Measurements from ENCODE around the gene UTP11.

Gene UTP11

DNA sequence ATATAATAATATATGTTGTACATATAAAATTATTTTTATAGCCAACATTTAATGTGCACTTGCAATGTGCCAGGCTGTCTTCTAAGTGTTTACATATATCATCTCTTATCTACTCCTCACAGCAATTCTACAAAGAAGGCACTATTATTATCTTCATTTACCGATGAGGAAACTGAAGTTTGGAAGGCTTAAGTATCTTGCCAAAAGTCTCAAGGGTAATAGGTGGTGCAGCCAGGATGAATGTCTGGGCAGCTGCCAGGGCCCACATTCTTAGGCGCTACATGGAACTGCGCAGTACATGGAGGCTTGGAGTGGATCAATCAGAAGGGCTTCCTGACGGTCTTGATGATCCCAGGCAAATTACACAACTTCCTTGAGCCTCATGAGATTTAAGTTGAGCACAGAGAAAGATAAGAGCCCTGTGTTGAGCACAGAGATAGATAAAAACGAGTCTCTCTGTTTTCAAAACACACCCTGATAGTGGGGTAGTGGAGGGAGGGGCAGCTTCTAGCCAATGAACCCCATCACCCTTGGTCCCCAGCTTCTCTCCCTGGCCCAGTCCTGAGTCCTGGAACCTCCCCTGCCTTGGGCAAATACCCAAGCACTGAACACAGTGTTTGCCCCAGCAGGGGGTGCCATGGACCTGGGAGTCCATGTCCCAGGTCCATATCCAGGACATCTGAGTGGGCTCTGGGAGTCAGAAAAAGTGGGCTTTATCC lies 24.8 kb downstream of the UTP11 start:
- no peak overlapping the region for H4K91ac ChIP-seq (ENCODE audit: low read depth, low read length, poor library complexity)
- no CpG with 5 or more reads among the region's 5 CpGs for WGBS, 2 donors (ENCODE audit: extremely low coverage in 2 of 2, insufficient read length in 2 of 2, insufficient replicate concordance in 1 of 2)
- DNase-seq (ENCODE audit: low spot score), result no peak

DNA sequence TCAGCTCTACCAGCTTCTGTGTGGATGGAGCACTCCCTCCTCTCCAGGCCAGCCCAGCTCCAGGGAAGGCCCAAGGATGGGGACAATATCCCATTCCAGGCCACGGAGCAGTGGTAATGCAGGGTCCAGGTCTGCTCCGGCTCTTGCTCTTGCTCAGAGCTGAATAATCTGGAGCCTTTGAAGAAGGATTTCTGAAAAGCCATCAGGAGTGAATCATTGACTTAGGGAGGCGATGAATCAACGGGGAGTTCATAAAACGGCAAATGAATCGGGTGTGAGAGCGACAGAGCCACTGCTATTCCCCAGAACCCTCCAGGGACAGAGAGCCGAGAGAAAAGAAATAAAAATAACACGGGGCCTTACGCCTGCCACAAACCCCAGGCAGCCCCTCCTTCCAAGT lies 26.3 kb downstream of the UTP11 start:
- H4K91ac ChIP-seq (ENCODE audit: low read depth, low read length, poor library complexity), result no peak overlapping the region
- H3K79me1 ChIP-seq (ENCODE audit: low read depth, low read length), result peaks cover 4% of the 10 kb centered on the region
- peaks cover 19 to 68% of the 10 kb centered on the region in 2 donors for H3K36me3 ChIP-seq (replicated peaks in 1 of 2; ENCODE audit: control insufficient read depth in 2 of 2, insufficient read depth in 2 of 2, low read length in 2 of 2)
- H3K18ac ChIP-seq (ENCODE audit: low read length), result peak overlapping the region; percentile 12
- H2AK5ac ChIP-seq (ENCODE audit: low read depth, low read length), result no peak overlapping the region
- H3K4me2 ChIP-seq (ENCODE audit: insufficient read depth, low read length, poor library complexity, severe bottlenecking), result no peak overlapping the region
- no peak overlapping the region for H2BK12ac ChIP-seq (ENCODE audit: low read length)
- H3K4me1 ChIP-seq (ENCODE audit: control insufficient read depth in 2 of 2, insufficient read depth in 1 of 2, low read depth in 1 of 2, low read length in 2 of 2), result peaks cover 24 to 30% of the 10 kb centered on the region in 2 donors
- peak overlapping the region in 1 of 2 donors; percentile 5 for H3K4me3 ChIP-seq (ENCODE audit: low read length in 2 of 2)
- H3K9me3 ChIP-seq (replicated peaks in 1 of 2; ENCODE audit: control insufficient read depth in 2 of 2, insufficient read depth in 1 of 2, low read depth in 1 of 2, low read length in 2 of 2), result peaks cover 7 to 10% of the 10 kb centered on the region in 2 donors
- no peaks in the 10 kb centered on the region for H3K27me3 ChIP-seq (ENCODE audit: control insufficient read depth in 3 of 3, insufficient read depth in 3 of 3, low read depth in 1 of 3, low read length in 3 of 3)
- no CpG with 5 or more reads among the region's 10 CpGs for WGBS, 2 donors (ENCODE audit: extremely low coverage in 2 of 2, insufficient read length in 2 of 2, insufficient replicate concordance in 1 of 2)
- no peak overlapping the region for H3K23ac ChIP-seq (ENCODE audit: low read depth, low read length, poor library complexity)
- H3K14ac ChIP-seq (ENCODE audit: low read length), result no peak overlapping the region
- H3K9ac ChIP-seq (ENCODE audit: low read depth, low read length, poor library complexity), result no peak overlapping the region
- no peak overlapping the region for H2AFZ ChIP-seq (ENCODE audit: low read length)
- H3K27ac ChIP-seq (replicated peaks; ENCODE audit: low read length), result no peak overlapping the region
- H2BK120ac ChIP-seq (ENCODE audit: low read depth, low read length), result no peak overlapping the region
- H2BK15ac ChIP-seq (ENCODE audit: low read length), result no peak overlapping the region
- H4K8ac ChIP-seq (ENCODE audit: low read depth, low read length), result no peak overlapping the region
- no peak overlapping the region for H2BK5ac ChIP-seq (ENCODE audit: low read length)
- no peak overlapping the region for H3K4ac ChIP-seq (ENCODE audit: low read length)
- DNase-seq (ENCODE audit: low spot score), result no peak

More for the DNA sequence above, 24.8 kb downstream of the UTP11 start:
- no peak overlapping the region for H2AFZ ChIP-seq (ENCODE audit: low read length)
- no peak overlapping the region for H2AK5ac ChIP-seq (ENCODE audit: low read depth, low read length)
- H4K8ac ChIP-seq (ENCODE audit: low read depth, low read length), result no peak overlapping the region
- H2BK120ac ChIP-seq (ENCODE audit: low read depth, low read length), result no peak overlapping the region
- peaks cover 7 to 10% of the 10 kb centered on the region in 2 donors for H3K9me3 ChIP-seq (replicated peaks in 1 of 2; ENCODE audit: control insufficient read depth in 2 of 2, insufficient read depth in 1 of 2, low read depth in 1 of 2, low read length in 2 of 2)
- H2BK12ac ChIP-seq (ENCODE audit: low read length), result no peak overlapping the region
- no peak overlapping the region for H3K18ac ChIP-seq (ENCODE audit: low read length)
- no peak overlapping the region for H2BK5ac ChIP-seq (ENCODE audit: low read length)
- no peak overlapping the region for H3K4ac ChIP-seq (ENCODE audit: low read length)
- no peak overlapping the region for H2BK15ac ChIP-seq (ENCODE audit: low read length)
- peaks cover 11 to 18% of the 10 kb centered on the region in 2 donors for H3K4me1 ChIP-seq (ENCODE audit: control insufficient read depth in 2 of 2, insufficient read depth in 1 of 2, low read depth in 1 of 2, low read length in 2 of 2)
- H3K79me1 ChIP-seq (ENCODE audit: low read depth, low read length), result peaks cover 4% of the 10 kb centered on the region
- H3K27me3 ChIP-seq (ENCODE audit: control insufficient read depth in 3 of 3, insufficient read depth in 3 of 3, low read depth in 1 of 3, low read length in 3 of 3), result no peaks in the 10 kb centered on the region
- no peak overlapping the region for H3K9ac ChIP-seq (ENCODE audit: low read depth, low read length, poor library complexity)
- H3K27ac ChIP-seq (replicated peaks; ENCODE audit: low read length), result no peak overlapping the region
- peaks cover 11 to 53% of the 10 kb centered on the region in 2 donors for H3K36me3 ChIP-seq (replicated peaks in 1 of 2; ENCODE audit: control insufficient read depth in 2 of 2, insufficient read depth in 2 of 2, low read length in 2 of 2)
- H3K23ac ChIP-seq (ENCODE audit: low read depth, low read length, poor library complexity), result no peak overlapping the region
- no peak overlapping the region for H3K4me3 ChIP-seq (ENCODE audit: low read length in 2 of 2)
- H3K4me2 ChIP-seq (ENCODE audit: insufficient read depth, low read length, poor library complexity, severe bottlenecking), result no peak overlapping the region
- H3K14ac ChIP-seq (ENCODE audit: low read length), result no peak overlapping the region

DNA sequence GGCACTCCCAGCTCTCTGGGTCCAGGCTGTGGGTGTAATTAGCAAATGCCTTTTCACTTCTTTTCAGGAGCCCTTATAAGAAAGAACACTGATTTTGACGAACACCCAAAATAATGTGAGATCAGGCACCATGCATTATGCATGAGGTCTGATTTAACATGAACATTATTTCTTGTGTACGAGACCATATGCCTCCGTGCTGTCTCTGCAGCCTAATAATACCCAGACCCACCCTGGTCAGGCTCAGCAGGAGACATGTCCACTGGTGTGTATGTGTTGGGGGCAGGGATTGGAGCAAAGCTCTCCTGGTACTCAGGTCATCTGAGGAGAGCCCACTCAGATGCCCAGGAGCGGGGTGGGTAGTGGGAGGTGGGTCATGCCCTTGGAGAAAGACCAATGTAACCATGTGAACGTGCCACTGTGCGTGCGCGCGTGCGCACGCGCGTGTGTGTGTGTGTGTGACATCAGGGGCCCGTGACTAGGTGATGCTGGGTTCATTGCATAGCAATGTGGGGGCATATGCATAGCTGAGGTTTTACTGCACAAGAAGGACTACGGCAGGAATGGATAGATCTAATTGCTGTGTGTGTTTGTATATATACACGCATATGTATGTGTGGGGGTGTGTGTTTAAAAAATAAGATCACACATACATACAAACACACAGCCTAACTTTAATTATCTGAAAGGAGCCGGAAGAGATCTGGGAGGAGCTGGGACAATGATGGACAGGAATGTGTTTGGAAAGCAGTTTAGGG lies 27.0 kb downstream of the UTP11 start:
- Histone ChIP-seq H3K27ac (replicated peaks; ENCODE audit: low read length) (no peak overlapping the region), H4K91ac (ENCODE audit: low read depth, low read length, poor library complexity) (no peak overlapping the region), H2BK120ac (ENCODE audit: low read depth, low read length) (no peak overlapping the region), H3K23ac (ENCODE audit: low read depth, low read length, poor library complexity) (no peak overlapping the region), H4K8ac (ENCODE audit: low read depth, low read length) (no peak overlapping the region), H3K27me3 (ENCODE audit: control insufficient read depth in 3 of 3, insufficient read depth in 3 of 3, low read depth in 1 of 3, low read length in 3 of 3) (no peaks in the 10 kb centered on the region), H3K36me3 (replicated peaks in 1 of 2; ENCODE audit: control insufficient read depth in 2 of 2, insufficient read depth in 2 of 2, low read length in 2 of 2) (peaks cover 19 to 73% of the 10 kb centered on the region in 2 donors), H2BK15ac (ENCODE audit: low read length) (no peak overlapping the region), H3K4me3 (ENCODE audit: low read length in 2 of 2) (no peak overlapping the region), H3K4ac (ENCODE audit: low read length) (no peak overlapping the region), H2AK5ac (ENCODE audit: low read depth, low read length) (no peak overlapping the region), H3K4me1 (ENCODE audit: control insufficient read depth in 2 of 2, insufficient read depth in 1 of 2, low read depth in 1 of 2, low read length in 2 of 2) (peaks cover 23 to 29% of the 10 kb centered on the region in 2 donors), H2AFZ (ENCODE audit: low read length) (no peak overlapping the region), H3K9me3 (replicated peaks in 1 of 2; ENCODE audit: control insufficient read depth in 2 of 2, insufficient read depth in 1 of 2, low read depth in 1 of 2, low read length in 2 of 2) (peaks cover 7 to 10% of the 10 kb centered on the region in 2 donors), H2BK12ac (ENCODE audit: low read length) (no peak overlapping the region), H3K14ac (ENCODE audit: low read length) (no peak overlapping the region), H3K9ac (ENCODE audit: low read depth, low read length, poor library complexity) (no peak overlapping the region), H3K4me2 (ENCODE audit: insufficient read depth, low read length, poor library complexity, severe bottlenecking) (no peak overlapping the region), H2BK5ac (ENCODE audit: low read length) (no peak overlapping the region), H3K79me1 (ENCODE audit: low read depth, low read length) (peaks cover 4% of the 10 kb centered on the region), H3K18ac (ENCODE audit: low read length) (no peak overlapping the region)
- no CpG with 5 or more reads among the region's 17 CpGs for WGBS, 2 donors (ENCODE audit: extremely low coverage in 2 of 2, insufficient read length in 2 of 2, insufficient replicate concordance in 1 of 2)
- no peak for DNase-seq (ENCODE audit: low spot score)

Measured in neuronal stem cell (in vitro differentiated cells).